ENCODE results near the gene FAM222B.
"Not testable (repeated sequence)": the region's sequence is repeated elsewhere in the genome, so short reads cannot be mapped to it uniquely, and the experiment has no call there.

Gene FAM222B

GRCh38 chr17:28725660-28726225 lies 116.8 kb downstream of the FAM222B start:
- DNase-seq, result no peak

DNA sequence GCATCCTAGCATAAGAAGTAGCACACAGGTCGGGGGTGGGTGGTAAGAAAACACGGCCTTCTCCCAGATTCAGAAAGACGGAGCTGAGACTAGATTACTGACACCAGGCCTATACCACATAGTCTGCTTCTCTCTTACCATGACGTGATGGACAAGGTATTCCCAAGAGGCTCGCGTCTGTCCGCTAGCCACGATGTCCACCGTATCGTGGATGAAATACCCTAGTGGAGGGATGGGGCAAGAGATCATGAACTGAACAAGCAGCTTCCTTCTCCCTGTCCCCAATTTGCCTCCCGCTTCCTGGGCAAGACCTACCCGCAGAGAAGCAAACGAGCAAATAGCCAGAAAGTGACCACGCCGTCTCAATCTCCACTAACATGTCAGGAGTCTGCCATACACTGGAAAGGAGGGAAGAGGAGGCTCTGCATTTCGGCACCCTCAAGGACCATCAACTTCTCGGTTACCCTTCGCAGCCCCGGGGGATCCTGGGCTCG lies 117.4 kb downstream of the FAM222B start:
- DNase-seq, result no peak

GRCh38 chr17:28724500-28725165 lies 118.0 kb downstream of the FAM222B start:
- no peak for DNase-seq

DNA sequence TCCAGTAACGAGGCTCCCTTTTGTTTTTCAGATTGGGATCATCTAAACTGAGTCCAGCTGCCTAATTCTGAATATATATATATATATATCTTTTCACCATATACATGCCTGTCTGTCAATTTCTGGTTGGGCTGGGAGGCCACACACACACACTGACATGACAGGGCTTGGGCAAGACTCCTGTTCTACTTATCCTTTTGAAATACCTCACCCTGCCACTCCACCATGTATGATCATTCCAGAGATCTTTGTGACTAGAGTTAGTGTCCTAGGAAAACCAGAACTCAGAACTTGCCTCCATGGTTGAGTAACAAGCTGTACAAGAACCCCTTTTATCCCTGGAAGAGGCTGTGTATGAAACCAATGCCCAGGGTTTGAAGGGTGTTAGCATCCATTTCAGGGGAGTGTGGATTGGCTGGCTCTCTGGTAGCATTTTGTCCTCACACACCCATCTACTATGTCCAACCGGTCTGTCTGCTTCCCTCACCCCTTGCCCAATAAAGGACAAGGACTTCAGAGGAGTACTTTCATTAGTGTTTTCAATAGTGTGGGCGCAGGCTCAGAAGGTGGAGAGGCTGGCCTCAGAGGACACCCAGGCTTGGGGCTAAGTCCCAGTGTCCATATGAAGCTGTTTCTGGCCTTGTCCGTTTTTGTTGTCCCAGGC lies 118.6 kb downstream of the FAM222B start:
- DNase-seq, result not testable (repeated sequence)

GRCh38 chr17:28723159-28723835 lies 119.3 kb downstream of the FAM222B start:
- DNase-seq, result no peak

GRCh38 chr17:28722417-28723158 lies 120.0 kb downstream of the FAM222B start:
- DNase-seq, result no peak

GRCh38 chr17:28720997-28721329 lies 121.6 kb downstream of the FAM222B start:
- DNase-seq, result not testable (repeated sequence)

- DNase-seq, result no peak
Measured at GRCh38 chr17:28720247-28720996, 122.2 kb downstream of the FAM222B start.

- no peak for DNase-seq
Measured at GRCh38 chr17:28719021-28719433, 123.6 kb downstream of the FAM222B start.

GRCh38 chr17:28718333-28719020 lies 124.1 kb downstream of the FAM222B start:
- no peak for DNase-seq

- no peak for DNase-seq
Measured at GRCh38 chr17:28717578-28718332, 124.8 kb downstream of the FAM222B start, which contains the start of gene RAB34. RAB34 (minus strand) TSS chr17:28717868; CDS start chr17:28717266, 602 bp downstream.

DNA sequence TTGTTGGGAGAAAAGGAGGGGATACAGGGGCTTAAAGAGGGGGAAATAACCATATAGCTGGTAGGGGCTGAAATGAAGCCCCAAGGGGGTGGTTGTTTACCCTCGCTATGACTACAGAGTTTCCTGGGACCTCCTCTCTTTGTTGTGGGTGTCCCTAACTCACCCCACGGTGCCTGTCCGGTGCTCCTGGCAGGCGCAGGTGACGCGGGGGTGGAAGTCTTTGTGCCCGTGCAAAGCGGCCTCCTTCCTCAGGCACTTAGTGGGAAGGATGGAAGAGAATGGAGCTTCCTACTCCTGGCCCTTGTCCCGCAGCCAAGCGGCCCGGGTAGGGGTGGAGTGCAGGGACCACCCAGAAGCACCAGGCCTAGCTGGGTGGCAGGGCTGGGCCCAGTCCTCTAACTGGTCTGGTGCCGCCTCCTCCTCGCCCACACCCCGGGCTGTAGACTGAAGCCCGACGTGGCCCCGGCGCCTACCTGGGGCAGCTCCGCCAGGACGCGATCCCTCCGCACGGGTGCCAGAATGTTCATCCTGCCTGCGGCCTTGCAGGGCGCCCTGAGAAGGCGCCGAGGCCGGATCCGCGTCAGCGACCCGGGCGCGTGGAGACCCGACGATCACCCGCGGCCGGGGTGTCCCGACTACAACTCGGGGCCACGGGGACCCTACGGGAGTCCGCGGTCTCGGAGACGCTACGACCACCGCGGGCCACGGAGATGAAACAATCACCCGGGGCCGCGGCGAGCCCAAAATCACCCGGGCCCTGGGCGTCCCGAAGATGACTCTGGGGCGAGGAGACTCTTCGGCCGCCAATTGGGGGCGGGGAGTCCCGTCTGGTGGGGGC lies 125.6 kb downstream of the FAM222B start:
- DNase-seq, result no peak

DNA sequence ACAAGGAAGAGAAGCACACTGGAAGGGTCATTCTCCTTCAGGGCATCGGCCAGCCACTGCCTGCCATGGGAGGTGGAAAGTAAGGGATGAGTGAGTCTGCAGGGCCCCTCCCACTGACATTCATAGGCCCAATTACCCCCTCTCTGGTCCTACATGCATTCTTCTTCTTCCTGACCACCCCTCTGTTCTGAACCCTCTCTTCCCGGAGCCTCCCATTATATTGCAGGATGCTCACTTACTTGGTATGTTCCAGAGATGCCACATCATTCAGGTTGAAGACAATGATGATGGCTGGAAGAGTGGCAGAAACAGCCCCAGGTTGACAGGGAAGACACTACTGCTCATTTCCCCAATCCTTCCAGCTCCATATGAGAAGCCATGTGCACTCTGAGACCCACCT lies 127.4 kb downstream of the FAM222B start:
- DNase-seq, result no peak

GRCh38 chr17:28714281-28714680 lies 128.3 kb downstream of the FAM222B start:
- DNase-seq, result no peak

DNA sequence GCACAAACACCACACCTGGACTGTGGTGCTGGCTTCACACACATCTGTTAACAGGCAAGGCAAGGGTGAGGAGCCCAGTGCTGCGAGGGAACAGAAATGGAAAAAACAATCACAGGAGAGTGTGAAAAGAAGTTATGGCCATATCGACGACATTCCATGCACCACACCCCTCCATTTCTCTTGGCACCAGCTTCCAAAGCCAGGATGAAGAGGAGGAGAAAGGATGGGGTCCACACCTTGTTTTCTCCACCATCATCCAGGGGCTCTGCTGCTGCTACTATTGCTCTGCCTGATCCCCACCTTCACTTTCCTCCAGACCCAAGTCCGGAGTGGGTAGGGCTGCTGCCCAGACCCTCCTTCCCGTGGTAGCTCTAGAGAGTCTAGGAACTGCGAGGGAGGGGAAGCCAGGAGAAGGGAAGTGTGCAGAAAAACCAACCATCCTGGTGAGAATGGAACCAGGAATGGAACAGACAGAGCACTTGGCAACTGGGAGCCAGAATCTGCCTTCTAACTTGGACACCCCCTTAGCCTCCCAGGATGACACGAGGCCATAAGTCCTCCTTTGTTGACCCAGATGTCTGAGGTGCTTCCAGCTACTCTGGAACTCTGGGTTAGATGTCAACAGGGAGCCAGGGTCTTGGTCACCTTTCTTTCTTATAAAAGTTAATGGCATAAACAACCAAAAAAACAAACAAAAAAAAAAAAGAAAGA lies 129.7 kb downstream of the FAM222B start:
- no peak for DNase-seq

DNA sequence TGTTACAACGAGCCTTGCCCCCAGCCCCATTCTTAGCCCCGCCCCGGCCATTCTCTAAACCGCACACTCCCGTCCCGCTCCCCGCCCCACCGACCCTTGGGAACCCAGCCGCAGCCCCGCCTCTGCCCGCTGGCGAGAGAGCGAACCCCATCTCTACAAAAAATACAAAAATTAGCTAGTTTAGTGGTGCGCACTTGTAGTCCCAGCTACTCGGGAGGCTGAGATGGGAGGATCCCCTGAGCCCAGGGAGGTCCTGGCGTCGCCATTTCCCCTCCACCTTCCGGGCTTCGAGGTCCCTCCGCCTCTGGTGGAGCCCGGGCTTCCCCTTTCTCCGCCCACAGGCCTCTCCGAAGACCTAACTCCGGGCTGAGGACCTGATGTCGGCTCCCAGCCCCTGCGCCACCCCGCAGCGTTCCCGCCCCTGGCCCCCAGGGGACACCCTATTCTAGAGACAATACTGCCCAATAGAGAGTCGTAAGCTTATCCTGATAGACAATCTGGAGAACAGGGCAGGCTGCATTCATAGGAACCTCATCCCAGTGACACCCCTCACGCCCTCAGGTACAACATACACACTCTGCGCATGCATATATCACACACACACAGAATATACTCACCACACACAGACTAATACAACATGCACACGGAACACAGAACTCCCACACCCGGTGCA lies 130.4 kb downstream of the FAM222B start:
- DNase-seq, result peak; percentile 40

GRCh38 chr17:28711723-28712031 lies 130.9 kb downstream of the FAM222B start, which contains the start of gene PROCA1:
PROCA1 (minus strand) TSS chr17:28711888; CDS start chr17:28711660, 228 bp downstream.
- peak; percentile 36 for DNase-seq
